Activated CD4-positive, CD25-positive, alpha-beta regulatory T cell (primary cell): ENCODE data around the gene CFAP97.
"Not testable (repeated sequence)": the region's sequence is repeated elsewhere in the genome, so short reads cannot be mapped to it uniquely, and the experiment has no call there.

Experiments
- DNase-seq, 4 experiments: peaks; one replicate each; lab custom pipeline; 2025; lab: John Stamatoyannopoulos, UW

Gene CFAP97

DNA sequence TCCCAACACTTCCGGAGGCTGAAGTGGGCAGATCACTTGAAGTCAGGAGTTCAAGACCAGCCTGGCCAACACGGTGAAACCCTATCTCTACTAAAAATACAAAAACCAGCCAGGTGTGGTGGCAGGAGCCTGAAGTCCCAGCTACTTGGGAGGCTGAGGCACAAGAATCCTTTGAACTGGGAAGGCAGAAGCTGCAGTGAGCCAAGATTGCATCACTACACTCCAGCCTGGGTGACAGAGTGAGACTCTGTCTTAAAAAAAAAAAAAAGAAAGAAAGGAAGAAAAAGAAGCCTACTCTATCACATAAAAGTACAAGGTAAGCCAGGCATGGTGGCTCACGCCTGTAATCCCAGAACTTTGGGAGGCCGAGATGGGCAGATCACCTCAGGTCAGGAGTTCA lies 5.6 kb downstream of the CFAP97 start:
- not testable (repeated sequence) for DNase-seq

DNA sequence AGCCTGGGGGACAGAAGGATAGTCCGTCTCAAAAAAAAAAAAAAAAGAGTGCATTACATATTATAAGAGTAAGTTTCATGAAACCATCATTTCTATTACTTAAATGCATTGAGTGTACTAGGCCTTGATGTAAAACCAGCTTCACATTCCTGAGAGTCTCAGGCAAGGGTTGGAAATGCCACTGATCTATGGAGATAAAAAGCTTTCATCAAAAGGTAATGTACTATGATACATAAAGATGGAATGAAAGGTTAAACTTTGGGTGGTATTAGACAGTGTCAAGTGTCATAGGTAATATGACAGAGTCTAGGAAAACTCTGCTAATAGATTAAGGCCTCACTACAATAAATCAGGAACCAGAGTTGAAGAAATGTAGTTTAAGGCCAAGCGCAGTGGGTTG lies 7.4 kb downstream of the CFAP97 start:
- DNase-seq = no peak

DNA sequence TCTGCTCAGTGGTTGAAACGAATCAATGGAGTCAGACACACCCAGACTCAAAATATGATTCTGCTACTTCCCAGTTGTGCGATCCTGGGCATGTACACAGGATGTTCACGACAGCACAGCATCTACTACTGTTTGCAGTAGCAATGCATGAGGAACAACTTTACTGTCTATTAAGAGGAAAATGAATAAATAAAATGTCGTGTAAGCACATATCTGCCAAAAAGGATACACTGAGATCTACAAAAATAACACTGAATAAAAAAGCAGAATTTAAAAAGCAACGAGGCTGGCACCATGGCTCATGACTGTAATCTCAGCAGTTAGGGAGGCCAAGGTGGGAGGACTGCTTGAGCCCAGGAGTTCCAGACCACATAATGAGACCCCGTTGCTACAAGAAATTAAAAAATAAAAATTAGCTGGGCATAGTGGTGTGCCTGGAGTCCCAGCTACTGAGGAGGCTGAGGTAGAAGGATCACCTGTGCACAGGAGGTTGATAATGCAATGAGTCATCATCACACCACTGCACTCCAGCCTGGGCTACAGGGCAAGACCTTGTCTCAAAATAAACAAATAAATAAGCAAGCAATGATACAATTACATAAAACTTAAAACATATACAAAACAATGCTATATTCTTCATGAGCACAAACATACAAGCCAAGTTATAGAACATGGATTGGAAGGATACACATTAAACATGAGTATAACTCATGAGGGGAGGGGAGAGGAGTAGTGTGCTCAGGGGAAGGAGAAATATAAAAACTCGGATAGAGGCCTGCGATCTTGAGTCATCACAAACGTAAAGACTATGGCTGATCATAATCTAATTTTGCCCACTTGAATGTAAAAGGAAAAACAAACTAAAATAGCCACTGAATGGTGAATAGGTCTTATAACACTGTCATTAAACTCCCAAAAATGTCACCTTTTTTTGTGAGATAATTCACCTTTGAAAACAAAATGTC lies 8.6 kb downstream of the CFAP97 start:
- no peak for DNase-seq

DNA sequence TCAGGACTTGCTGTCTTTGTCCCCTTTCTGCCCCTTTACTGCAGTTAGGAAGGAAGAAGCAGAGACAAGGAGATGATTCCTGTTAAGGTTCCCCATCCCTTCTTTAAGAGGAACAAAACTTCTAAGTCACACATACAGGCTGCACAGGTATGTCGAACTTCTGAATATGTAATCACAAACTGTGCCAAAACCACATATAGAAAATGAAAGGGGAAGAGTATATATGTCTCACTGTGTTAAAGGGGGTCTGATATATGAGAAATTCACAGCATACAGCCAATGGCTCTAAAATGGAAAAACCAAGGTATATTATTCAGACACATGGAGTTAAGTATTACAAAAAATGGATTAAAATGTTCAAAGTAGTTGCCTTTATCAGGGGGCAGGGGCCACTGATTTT lies 11.7 kb downstream of the CFAP97 start:
- no peak for DNase-seq

DNA sequence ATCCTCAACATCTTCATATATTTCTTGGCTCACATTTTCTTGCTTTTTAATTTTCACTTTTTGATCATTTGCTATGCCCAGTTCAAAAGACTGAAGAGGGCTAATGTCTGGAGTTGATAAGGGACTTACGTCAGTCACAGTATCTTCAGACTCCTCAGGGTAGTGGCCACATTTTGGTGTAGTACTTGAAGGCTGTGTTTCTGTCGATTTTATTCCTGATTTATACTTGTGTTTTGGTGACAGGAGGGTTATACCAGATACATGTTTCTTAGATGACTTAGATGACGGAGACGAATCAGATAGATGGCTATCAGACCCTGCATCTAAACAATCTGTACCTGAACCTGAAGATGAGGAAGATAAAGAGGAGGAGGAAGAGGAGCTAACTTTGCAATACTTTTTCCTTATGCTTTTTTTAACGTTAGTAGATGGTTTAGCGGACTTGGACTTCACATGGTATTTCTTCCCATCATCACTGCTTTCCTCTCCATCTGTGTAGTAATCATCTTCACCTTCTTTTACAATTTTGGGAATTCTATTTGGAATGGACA lies 13.4 kb downstream of the CFAP97 start:
- no peak for DNase-seq

DNA sequence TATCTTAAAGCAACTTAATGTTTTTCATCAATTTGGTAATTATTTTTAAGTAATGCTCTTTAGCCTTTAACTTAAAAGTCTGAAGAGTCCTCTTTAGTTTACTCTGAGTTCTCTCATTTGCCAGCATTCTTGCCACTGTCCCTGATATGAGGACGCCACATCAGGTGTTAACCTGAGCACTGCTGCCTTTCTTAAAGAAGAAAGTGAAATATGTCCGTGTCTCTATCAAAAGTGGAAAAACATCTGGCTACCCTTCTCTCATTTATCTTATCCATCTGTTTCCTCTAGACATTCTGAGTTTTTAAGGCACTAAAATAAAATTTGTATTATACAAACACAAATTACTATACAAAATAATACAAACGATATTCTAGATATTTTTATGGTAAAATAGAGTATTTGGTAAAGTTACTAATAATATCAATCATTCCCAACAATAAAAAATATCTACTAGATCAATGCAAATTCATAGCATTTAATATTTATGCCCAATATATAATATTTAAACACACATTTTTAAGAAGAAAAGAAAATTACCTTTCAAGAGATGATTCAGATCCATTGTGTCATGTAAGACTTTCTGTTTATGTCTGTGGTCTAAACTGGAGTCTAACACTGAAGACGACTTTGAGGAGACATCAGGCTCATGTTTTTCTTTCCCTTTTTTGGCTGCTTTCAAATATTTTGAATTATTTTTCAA lies 14.0 kb downstream of the CFAP97 start:
- no peak for DNase-seq

DNA sequence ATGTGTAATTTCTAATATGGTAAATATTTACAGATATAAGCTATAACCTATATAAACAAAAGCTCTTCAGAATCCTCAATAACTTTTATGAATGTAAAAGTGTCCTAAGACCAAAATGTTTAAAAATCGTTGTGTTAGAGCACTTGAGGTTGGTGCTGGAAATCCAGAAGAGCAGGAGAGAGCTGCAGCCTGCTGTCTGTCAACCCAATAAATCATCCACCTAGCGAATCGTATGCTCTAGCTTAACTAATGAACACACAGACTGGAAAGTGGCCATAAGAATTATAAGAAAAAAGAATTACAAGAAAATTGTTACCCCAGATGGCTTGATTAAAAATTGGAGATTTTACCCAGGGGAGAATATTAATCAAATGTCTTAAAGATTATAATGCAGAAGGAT lies 17.0 kb downstream of the CFAP97 start:
- no peak for DNase-seq

DNA sequence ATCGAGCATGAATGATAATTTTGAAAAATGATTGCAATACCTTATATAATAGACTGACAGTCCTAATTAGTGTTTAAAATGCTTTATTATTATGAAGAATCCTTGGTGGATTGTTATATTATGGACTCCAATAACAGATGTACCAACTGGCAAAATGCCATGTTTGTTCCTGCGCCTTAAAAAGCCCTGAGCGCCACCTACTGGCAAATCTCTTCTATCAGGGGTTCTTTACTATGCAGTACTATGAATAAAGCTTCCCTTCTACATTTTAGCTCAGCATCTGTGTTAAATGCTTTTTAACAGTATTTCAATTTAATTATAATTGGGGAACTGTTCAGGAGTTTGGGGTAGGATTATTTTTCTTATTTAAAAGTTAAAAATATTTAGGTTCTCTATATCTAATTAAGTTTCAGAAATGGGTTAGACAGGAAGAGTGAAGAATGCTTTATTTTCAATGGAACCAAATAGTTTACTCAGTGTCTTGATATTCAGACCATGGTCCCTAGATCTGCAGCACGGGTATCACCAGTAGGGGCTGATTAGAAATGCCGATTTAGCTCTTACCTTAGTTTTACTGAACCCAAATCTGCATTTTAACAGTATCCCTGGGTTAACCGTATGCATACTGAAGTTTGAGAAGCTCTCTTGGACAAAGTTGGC lies 20.0 kb downstream of the CFAP97 start:
- peak; percentile 32 to 56 (median 47) for DNase-seq

DNA sequence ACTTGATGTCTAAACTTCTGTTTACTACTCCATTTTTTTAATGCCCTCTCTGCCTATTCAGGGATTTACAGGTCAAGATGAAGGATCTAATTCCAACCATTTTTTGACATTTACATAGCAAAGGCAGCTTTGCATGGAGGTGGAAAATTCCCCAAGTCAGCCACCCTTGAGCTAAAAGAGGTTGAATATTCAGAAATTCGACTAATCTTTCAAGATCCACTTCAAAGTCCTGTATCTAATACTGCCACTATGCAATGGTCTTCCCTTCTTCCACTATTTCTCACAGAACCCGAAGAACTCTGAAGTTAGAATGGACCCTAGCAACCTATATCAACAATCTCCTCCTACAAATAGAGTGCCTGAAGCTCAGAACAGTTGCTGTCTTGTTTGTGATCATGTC lies 21.6 kb downstream of the CFAP97 start:
- DNase-seq = no peak

DNA sequence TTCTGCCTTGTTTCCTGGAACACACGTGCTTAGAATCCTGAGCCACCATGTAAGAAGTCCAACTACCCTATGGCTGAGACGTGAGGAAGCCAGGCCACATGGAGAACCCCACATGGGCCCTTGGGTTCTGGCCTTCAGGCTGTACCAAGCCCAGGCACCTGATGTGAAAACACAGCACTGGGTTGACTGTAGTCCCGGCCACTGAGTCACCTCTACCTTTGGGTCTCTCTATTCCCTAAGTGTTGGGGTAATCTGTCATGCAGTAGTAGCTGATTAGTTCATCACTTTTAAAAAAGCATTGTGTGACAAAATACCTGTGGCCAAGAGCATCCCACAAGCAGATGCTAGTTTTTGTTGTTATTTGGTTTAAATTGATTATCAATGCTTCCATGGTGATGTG lies 24.3 kb downstream of the CFAP97 start:
- DNase-seq = no peak

DNA sequence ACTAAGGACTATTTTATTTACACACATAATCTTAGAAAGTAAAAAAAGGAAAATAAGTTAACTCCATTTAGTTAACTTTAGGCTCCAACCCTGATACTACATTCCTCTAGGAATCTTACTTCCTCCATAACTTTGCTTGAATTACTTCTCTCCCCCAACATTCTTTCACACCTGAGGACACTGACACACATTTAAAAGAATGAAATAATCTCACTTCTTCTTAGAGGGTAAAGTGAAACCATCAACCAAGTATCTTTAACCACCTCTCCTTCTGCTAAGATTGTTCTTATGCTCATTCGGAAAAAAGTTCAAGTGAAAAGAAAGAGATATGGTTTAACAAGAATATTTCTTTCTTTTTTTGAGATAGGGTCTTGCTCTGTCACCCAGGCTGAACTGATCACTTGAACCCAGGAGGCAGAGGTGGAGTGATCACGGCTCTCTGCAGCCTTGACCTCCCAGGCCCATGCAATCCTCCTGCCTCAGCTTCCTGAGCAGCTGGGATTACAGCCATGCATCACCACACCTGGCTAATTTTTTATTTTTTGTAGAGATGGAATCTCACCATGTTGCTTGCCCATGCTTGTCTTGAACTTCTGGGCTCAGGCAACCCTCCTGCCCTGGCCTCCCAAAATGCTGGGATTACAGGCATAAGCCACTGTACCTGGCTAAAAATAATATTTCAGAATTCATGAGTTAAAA lies 32.3 kb downstream of the CFAP97 start:
- no peak for DNase-seq

DNA sequence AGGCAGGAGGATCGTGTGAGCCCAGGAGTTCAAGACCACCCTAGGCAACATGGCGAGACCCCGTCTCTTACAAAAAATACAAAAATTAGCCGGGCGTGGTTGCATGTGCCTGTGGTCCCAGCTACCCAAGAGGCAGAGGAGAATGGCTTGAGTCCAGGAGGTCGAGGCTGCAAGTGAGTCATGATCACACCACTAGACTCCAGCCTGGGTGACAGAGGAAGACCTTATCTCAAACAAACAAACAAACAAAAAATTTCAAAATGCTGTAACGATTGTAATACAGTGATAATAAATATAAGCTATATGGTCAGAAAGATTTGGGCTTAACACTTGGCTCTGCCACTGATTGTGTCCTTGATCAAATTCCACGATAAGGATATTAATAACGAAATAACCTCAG lies 36.6 kb downstream of the CFAP97 start:
- DNase-seq = no peak

DNA sequence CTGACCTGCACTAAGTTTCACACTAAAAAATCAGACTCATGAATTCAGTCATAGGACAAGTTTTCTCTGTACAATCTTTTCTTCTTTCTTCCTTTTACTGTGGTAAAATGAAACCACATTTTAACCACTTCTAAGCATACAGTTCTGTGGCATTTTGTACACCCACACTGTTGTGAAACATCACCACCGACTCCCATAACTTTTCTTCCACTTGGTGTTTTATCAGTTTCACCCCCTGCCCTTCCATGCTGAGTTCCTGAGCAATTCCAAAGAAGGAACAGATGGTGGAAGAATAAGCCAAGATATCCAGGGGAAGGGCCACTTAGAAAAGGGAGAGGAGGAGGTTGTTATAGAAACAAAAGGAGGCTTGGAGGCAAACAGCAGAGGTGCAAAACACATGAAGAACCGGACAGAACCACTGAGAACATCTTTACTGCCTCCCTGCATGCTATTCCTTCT lies 38.2 kb downstream of the CFAP97 start:
- DNase-seq = no peak

DNA sequence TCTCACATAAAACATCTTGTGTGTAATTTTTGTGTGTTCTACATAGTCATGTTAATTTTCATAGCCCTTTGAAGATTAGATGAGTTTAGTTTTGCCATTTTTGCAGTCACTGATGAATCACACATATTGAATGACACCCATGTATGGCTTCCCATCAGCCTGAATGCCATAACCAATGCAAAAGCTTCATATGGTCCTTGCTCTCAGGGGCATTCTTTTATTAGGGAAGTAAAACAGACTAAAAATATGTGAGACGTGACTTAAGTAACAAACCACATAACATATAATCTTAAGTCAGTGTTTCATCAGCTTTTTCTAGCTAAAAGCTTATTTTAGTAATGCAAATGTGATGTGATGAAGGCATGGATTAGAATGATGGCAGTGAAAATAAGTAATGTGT lies 52.5 kb downstream of the CFAP97 start:
- DNase-seq = no peak

DNA sequence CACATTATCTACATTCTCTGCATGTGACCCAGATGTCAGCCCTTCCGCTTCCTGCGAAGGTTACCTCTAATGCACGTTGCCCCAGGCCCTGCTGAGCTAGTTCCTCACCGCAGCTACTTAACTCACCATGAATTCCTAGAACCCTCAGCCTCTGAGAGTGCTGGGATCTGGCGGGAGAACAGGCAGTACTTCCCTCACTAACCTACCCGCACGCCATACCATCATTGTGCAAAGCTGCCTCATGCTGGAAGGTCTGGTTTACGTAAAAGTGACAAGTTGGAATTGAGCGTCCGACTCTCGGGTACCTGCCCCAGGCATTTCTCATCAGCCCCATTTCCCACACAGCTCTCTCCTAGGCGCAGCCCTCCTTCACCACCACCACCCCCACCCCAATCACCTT lies 54.4 kb downstream of the CFAP97 start:
- DNase-seq = no peak

DNA sequence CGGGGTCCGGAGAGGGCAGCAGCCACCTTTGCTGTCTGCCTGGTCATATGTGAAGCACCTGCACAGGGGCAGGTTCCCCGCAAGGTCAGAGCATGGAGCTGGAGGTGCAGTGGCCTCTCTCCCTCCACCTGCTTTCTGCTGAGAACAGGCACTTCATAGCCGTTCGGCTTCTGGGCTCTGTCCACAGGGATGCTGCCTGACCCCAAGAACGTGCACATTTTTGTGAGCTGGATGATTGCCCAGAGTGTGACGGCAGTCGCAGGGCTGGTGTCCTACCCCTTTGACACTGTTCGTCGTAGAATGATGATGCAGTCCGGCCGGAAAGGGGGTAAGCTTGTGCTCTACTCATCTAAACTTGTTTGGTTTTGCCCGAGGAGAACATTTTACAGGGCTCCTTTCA lies 58.2 kb downstream of the CFAP97 start:
- no peak for DNase-seq

DNA sequence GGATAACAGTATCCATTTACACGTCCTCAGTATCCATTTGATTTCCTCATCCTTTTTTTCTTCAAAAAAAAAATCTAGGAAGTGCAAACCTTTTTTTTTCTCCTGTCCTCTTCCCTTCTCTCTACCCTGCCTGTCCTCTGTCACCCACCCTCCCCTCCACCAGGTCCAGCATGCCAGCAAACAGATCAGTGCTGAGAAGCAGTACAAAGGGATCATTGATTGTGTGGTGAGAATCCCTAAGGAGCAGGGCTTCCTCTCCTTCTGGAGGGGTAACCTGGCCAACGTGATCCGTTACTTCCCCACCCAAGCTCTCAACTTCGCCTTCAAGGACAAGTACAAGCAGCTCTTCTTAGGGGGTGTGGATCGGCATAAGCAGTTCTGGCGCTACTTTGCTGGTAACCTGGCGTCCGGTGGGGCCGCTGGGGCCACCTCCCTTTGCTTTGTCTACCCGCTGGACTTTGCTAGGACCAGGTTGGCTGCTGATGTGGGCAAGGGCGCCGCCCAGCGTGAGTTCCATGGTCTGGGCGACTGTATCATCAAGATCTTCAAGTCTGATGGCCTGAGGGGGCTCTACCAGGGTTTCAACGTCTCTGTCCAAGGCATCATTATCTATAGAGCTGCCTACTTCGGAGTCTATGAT lies 59.1 kb downstream of the CFAP97 start:
- no peak for DNase-seq

DNA sequence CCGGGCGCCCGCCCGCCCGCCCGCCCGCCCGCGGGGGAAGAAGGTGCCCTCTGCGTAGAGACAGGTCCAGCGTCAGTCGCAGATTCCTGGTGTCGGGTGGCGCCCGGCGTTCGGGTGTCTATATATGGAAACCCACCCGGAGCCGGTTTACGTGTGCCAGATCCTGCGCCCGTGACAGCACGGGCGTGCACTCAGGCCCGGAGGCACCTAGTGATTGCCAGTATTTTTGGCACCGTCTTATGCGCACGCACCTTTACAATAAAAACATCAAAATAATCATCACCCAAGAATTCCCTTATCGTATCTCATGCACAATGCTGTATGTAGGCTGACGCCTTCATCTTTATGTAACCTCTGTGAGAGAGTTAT lies 60.2 kb downstream of the CFAP97 start:
- DNase-seq = no peak

DNA sequence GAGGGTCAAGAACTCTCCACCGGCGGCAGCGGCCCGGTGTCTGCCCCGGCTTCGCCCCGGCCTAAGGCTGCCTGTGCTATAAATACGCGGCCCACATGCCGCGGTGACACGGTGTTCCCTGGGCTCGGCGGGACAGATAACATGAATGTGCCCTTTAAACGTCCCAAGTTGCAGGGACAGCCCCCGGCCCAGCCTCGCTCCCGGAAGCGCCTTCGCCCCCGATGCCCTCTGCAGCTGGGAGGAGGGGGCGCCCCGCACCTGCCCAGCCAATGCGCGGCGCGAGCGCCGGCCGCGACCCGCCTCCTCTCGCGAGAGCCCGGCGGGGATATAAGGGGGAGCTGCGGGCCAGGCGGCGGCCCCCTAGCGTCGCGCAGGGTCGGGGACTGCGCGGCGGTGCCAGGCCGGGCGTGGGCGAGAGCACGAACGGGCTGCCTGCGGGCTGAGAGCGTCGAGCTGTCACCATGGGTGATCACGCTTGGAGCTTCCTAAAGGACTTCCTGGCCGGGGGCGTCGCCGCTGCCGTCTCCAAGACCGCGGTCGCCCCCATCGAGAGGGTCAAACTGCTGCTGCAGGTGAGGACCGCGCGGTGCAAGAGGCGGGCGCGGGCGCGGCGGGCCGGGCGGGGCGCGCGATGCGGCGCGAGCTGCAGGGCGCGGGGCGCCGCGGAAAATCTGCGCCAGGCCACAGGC lies 60.7 kb downstream of the CFAP97 start, which contains the start of gene SLC25A4:
Gene SLC25A4, plus strand, starts transcription at position 355 of the 689 bp plus-strand sequence. Its CDS starts 107 bp downstream, at position 462.
- peak; percentile 65 to 76 (median 70) for DNase-seq

DNA sequence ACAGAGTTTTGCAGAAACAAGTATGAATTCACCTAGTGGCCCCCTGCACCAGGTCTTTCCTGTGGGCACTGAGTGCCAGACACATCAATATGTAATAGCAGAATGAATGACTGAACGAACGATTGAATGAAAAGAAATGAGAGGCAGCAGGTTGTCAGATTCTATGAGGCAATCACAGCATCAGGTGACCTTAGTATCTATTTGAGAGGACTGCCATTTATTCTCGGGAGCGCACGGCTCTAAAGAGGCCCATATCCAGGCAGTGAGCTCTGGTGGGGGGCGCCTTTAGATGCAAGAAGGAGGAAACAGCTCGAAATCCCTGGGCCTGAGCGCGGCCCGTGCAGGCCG lies 61.3 kb downstream of the CFAP97 start:
- DNase-seq = no peak

DNA sequence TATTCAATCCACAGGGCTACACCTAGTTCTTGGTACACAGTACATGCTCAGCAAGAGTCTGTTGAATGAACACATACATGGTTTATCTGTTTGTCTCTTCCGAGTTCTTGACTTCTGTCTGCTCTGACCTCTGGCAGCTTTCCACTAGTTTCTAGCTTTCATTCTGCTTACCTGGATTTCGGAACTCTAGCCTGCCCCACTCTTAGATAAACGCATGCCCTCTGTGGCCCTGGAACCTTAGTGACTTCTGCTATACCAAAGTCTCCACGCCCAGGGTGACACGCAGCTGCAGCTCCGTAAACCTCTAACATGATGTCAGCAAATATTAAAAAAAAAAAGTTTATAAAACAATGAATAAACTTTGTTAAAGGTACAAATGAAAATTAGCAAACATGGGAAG lies 62.0 kb downstream of the CFAP97 start:
- no peak for DNase-seq
